Measurements from ENCODE around the gene NACC2. TPM values are rescaled to one million over a fixed set of nuclear protein-coding genes. Genes with fewer than 3 reads are reported as not detected.
A peak's percentile ranks its signal among the peaks of the same experiment; 100 is the strongest.

Gene NACC2
- total and polyA plus RNA-seq, 2 of the 8 experiments (the other 6 are each of a cell fraction or from before 2014, with no cell fraction given) = 8.3 to 14.0 TPM

DNA sequence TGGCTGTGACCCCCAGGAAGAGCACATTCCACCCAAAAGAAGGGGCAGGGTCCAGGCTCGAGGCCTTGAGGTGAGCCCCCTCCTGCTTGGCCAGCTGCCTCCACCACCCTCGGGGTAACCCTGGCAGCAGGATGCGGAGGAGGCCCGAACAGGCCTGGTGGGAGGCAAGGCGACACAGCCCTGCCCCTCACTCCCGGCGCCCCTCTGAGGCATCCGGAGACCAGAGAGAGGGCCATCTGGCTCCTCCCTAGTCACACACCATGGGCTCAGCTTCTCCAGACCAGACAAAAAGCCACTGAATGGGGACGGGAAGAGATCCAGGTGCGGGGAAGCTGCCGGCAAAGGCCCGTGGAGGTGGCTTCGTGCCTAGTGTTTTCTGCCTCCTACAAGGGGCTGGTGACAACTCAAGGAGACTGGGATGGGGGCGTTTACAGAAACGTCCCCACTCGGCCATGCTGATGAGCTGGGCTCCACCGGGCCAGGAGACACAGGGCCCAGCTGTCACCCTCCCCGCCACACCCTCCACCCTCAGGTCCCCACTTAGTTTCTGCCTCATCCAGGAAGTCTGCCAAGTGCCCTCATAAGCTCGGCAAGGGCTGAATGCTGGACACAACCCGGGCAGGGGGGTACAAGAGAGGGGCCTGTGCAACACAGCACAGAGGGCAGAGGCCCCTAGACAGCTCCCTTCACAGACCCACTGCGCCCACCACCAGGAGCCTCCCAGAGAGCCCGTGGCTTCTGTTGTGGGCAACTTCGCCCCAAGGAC is 41.9 kb downstream of the NACC2 start:
- Histone ChIP-seq H3K14ac (ENCODE audit: insufficient read length) (no peak overlapping the region), H3K56ac (replicated peaks; ENCODE audit: insufficient read length, low read depth, low read length) (peak overlapping the region; percentile 9), H3K4me2 (ENCODE audit: insufficient read depth in 1 of 2, low read depth in 2 of 2, low read length in 2 of 2) (peak overlapping the region; percentile 50 to 83), H2BK120ac (replicated peaks; ENCODE audit: low read depth, low read length) (peak overlapping the region; percentile 24), H2AK5ac (ENCODE audit: low read depth, low read length) (peak overlapping the region; percentile 94), H3K23me2 (ENCODE audit: low read depth, low read length) (peaks cover 14% of the 10 kb centered on the region; the same call in 1 of the 2 replicates), H3K79me1 (ENCODE audit: low read depth, low read length) (no peaks in the 10 kb centered on the region; the same call in 1 of the 2 replicates), H4K20me1 (replicated peaks in 1 of 2; ENCODE audit: control insufficient read depth in 1 of 2, insufficient read depth in 2 of 2, low read length in 2 of 2) (no peaks in the 10 kb centered on the region), H3K4me3 (ENCODE audit: extremely low read depth in 1 of 4, insufficient read depth in 2 of 4, low read depth in 3 of 4, low read length in 4 of 4) (peak overlapping the region in 1 of 4 experiments; percentile 72; a peak in 1 of 8 replicates), H2BK20ac (ENCODE audit: low read length) (peak overlapping the region; percentile 90; the same call in 1 of the 2 replicates), H3K27me3 (replicated peaks in 1 of 4; ENCODE audit: control insufficient read depth in 3 of 4, extremely low read depth in 1 of 4, insufficient read depth in 3 of 4, low read length in 3 of 4) (peaks cover 0 to 2% (median 0%) of the 10 kb centered on the region in 4 experiments; a peak in 2 of 7 replicates), H3K9ac (replicated peaks in 1 of 4; ENCODE audit: extremely low read depth in 1 of 4, low read depth in 3 of 4, low read length in 3 of 4) (no peak overlapping the region), H3K36me3 (ENCODE audit: control insufficient read depth in 2 of 4, insufficient read depth in 4 of 4, low read length in 3 of 4) (peaks cover 0 to 7% (median 0%) of the 10 kb centered on the region in 4 experiments; a peak in 2 of 8 replicates), H2BK12ac (ENCODE audit: low read depth, low read length) (peak overlapping the region; percentile 97; the same call in 1 of the 2 replicates), H2BK5ac (ENCODE audit: low read depth, low read length) (peak overlapping the region; percentile 90; the same call in 1 of the 2 replicates), H3K4ac (replicated peaks; ENCODE audit: insufficient read length, low read depth, low read length) (peak overlapping the region; percentile 9), H3K27ac (ENCODE audit: low read depth, low read length) (no peak overlapping the region; the same call in 1 of the 2 replicates), H4K91ac (replicated peaks; ENCODE audit: insufficient read length, low read length) (peak overlapping the region; percentile 25), H4K8ac (ENCODE audit: extremely low read depth, insufficient read depth, low read length) (0 out of 2 replicates have a peak overlapping the region, but pooled peaks have one; percentile 41), H3K9me3 (ENCODE audit: insufficient read depth in 2 of 2, low read depth in 1 of 2, low read length in 1 of 2) (no peaks in the 10 kb centered on the region), H3K23ac (ENCODE audit: insufficient read length) (no peak overlapping the region), H3K4me1 (replicated peaks in 1 of 4; ENCODE audit: control insufficient read depth in 3 of 4, insufficient read depth in 4 of 4, low read length in 3 of 4) (peaks cover 3 to 59% (median 32%) of the 10 kb centered on the region in 4 experiments), H4K5ac (ENCODE audit: insufficient read length, low read depth, low read length) (no peak overlapping the region), H3K79me2 (ENCODE audit: control insufficient read depth in 1 of 2, insufficient read depth in 2 of 2, low read length in 2 of 2) (no peaks in the 10 kb centered on the region; a peak in 1 of 4 replicates), H3K18ac (ENCODE audit: extremely low read depth, low read length) (peak overlapping the region; percentile 95), H2BK15ac (ENCODE audit: low read length) (peak overlapping the region; percentile 95; the same call in 1 of the 2 replicates), H2AFZ (ENCODE audit: low read length) (no peak overlapping the region)
- DNase-seq (ENCODE audit: low read depth in 1 of 2, low spot score in 2 of 2) = peak in 1 of 2 experiments; percentile 56
- ChIA-PET CTCF (ENCODE audit: partially characterized antibody) (interaction anchor here (0.7 to 2.6 kb wide), 9 partner anchors 12 to 86 kb away, joined by 3 to 9 read pairs (median 4); no protein-coding TSS in a partner anchor), POLR2A (ENCODE audit: partially characterized antibody) (interaction anchor here (0.6 to 2.7 kb wide), 6 partner anchors 39 to 1867 kb away, joined by 3 to 8 read pairs (median 4); partner anchors contain the start of gene NACC2)
- 69% methylated on average over 22 of the region's 23 CpGs; no CpG with 5 or more reads in 1 of the 2 experiments for WGBS, 2 experiments (ENCODE audit: extremely low coverage in 1 of 2, insufficient coverage in 1 of 2, insufficient read length in 1 of 2, insufficient replicate concordance in 2 of 2, low coverage in 1 of 2, low lambda C conversion rate in 2 of 2, missing lambda C conversion rate in 1 of 2)
- FAIRE-seq = no peak
- TF ChIP-seq MAX (IDR thresholded peaks at IDR 0.05) (no peak), GABPA (IDR thresholded peaks at IDR 0.05; ENCODE audit: borderline replicate concordance, insufficient read depth, low read length) (0 out of 2 replicates have a peak, but pooled peaks have one; percentile 14), SIRT6 (IDR thresholded peaks at IDR 0.05; ENCODE audit: low read length) (no peak)
